A673 (cell line): ENCODE results near the gene BLOC1S3. TPM values are rescaled to one million over a fixed set of nuclear protein-coding genes. Genes with fewer than 3 reads are reported as not detected.

ENCODE experiments used
- BruUV-seq: library from RNA; stranded (reverse); fragments of 400-500 nt; replicated peaks from 2 replicates; lab custom pipeline; 2021; lab: Mats Ljungman, UMichigan
- CTCF ChIA-PET: fragments of 300-600 bp; sonication (Branson Sonifier 250); formaldehyde crosslinking; loops from one replicate; lab custom pipeline; 2022; ENCODE audit warnings: antibody characterized with exemption; lab: Charles Lee
- POLR2A ChIA-PET: fragments of 300-600 bp; sonication (Branson Sonifier 250); formaldehyde crosslinking; loops from one replicate; lab custom pipeline; 2022; ENCODE audit warnings: antibody characterized with exemption; ENCODE audit not compliant: low non-redundant PET; lab: Charles Lee
- DNase-seq: peaks from one replicate; pipeline ENCODE4 v3.0.0-alpha.2; 2015; ENCODE audit warnings: low spot score
- H3K27ac ChIP-seq: fragments of 200-600 bp; sonication (generic); 2 replicates; pipeline ENCODE4 v1.5.1; 2016; ENCODE audit warnings: mixed run types, low read depth, mild to moderate bottlenecking, mixed read lengths, antibody characterized with exemption, low read length; ENCODE audit not compliant: poor library complexity, severe bottlenecking
- H3K27me3 ChIP-seq: fragments of 200-600 bp; sonication (generic); replicated peaks from 2 replicates; pipeline ENCODE4 v1.6.1; 2017; ENCODE audit warnings: mixed run types, low read depth, mild to moderate bottlenecking, mixed read lengths, antibody characterized with exemption, low read length; ENCODE audit not compliant: insufficient read depth, poor library complexity
- H3K36me3 ChIP-seq: fragments of 200-600 bp; sonication (generic); 2 replicates; pipeline ENCODE4 v1.6.1; 2016; ENCODE audit warnings: mixed run types, mild to moderate bottlenecking, mixed read lengths, antibody characterized with exemption, low read length; ENCODE audit not compliant: insufficient read depth, poor library complexity, severe bottlenecking
- H3K4me1 ChIP-seq: fragments of 200-600 bp; sonication (generic); 2 replicates; pipeline ENCODE4 v1.6.1; 2017; ENCODE audit warnings: mixed run types, mild to moderate bottlenecking, mixed read lengths, antibody characterized with exemption, low read length; ENCODE audit not compliant: insufficient read depth, poor library complexity, severe bottlenecking
- H3K4me3 ChIP-seq: fragments of 200-600 bp; sonication (generic); 2 replicates; pipeline ENCODE4 v1.5.1; 2016; ENCODE audit warnings: low read depth, mixed run types, mild to moderate bottlenecking, mixed read lengths, low read length; ENCODE audit not compliant: poor library complexity, severe bottlenecking
- H3K9me3 ChIP-seq: fragments of 200-600 bp; sonication (generic); 2 replicates; pipeline ENCODE4 v1.6.1; 2016; ENCODE audit warnings: mixed run types, low read depth, mild to moderate bottlenecking, mixed read lengths, antibody characterized with exemption, low read length; ENCODE audit not compliant: poor library complexity, severe bottlenecking
- CTCF ChIP-seq: fragments of 300-800, 200-600 bp; sonication (generic); conservative IDR thresholded peaks from 2 replicates; pipeline ENCODE4 v1.5.1; 2017; ENCODE audit warnings: low read depth, mild to moderate bottlenecking, antibody characterized with exemption, low read length, moderate library complexity, mixed read lengths
- EZH2 ChIP-seq: fragments of 200-600 bp; sonication (generic); IDR thresholded peaks from 2 replicates; pipeline ENCODE4 v1.6.1; 2017; ENCODE audit warnings: borderline replicate concordance, low read depth, mild to moderate bottlenecking, mixed read lengths, antibody characterized with exemption, low read length; ENCODE audit not compliant: poor library complexity, severe bottlenecking
- intact Hi-C: fragments of 100-400 bp; cut with micrococcal nuclease; formaldehyde crosslinking; loops from one replicate; pipeline ENCODE4 v1.10.0; 2022; ENCODE audit not compliant: unreplicated experiment
- total RNA-seq: library from RNA; stranded (reverse); gene quantifications from 2 replicates; pipeline ENCODE4 v1.2.3, GENCODE V29; 2021

BLOC1S3 gene
- total RNA-seq, 1 experiment from 2014 or later: 8.7 TPM

GRCh38 chr19:45170146-45171106 is 8.2 kb upstream of the BLOC1S3 start:
- no peaks in the 10 kb centered on the region for H3K9me3 ChIP-seq
- no peak overlapping the region for H3K4me3 ChIP-seq
- no peaks in the 10 kb centered on the region for H3K36me3 ChIP-seq
- CTCF ChIA-PET: no interaction called here
- H3K4me1 ChIP-seq: no peaks in the 10 kb centered on the region
- no TSS peak for BruUV-seq
- no peak for DNase-seq
- TF ChIP-seq EZH2 (no peak), CTCF (no peak)
- POLR2A ChIA-PET: no interaction called here
- no peak overlapping the region for H3K27ac ChIP-seq
- intact Hi-C loops: no loop called here
- no peaks in the 10 kb centered on the region for H3K27me3 ChIP-seq

- BruUV-seq: no TSS peak
- Histone ChIP-seq H3K9me3 (no peaks in the 10 kb centered on the region), H3K4me3 (no peak overlapping the region), H3K27ac (no peak overlapping the region), H3K27me3 (no peaks in the 10 kb centered on the region), H3K36me3 (no peaks in the 10 kb centered on the region), H3K4me1 (no peaks in the 10 kb centered on the region)
- intact Hi-C loops: no loop called here
- TF ChIP-seq CTCF (no peak), EZH2 (no peak)
- ChIA-PET CTCF (no interaction called here), POLR2A (no interaction called here)
- DNase-seq: no peak
These were observed 7.4 kb upstream of the BLOC1S3 start for GRCh38 chr19:45171211-45171623.

GRCh38 chr19:45172173-45172572 is 6.4 kb upstream of the BLOC1S3 start:
- no peak for TF ChIP-seq CTCF
- no peak for TF ChIP-seq EZH2
- Histone ChIP-seq H3K36me3 (no peaks in the 10 kb centered on the region), H3K4me3 (no peak overlapping the region), H3K9me3 (no peaks in the 10 kb centered on the region), H3K27ac (no peak overlapping the region), H3K27me3 (no peaks in the 10 kb centered on the region), H3K4me1 (peaks cover 3% of the 10 kb centered on the region)
- BruUV-seq: no TSS peak
- intact Hi-C loops: no loop called here
- ChIA-PET POLR2A (no interaction called here), CTCF (no interaction called here)
- DNase-seq: no peak
